ENCODE data around the gene NBL1. TPM values are rescaled to one million over a fixed set of nuclear protein-coding genes. Genes with fewer than 3 reads are reported as not detected.
"Not testable (repeated sequence)": the region's sequence is repeated elsewhere in the genome, so short reads cannot be mapped to it uniquely, and the experiment has no call there.

Gene NBL1
- total RNA-seq, 1 experiment from 2014 or later: not detected

GRCh38 chr1:19629357-19629756 lies 14.8 kb upstream of the NBL1 start:
- no peak overlapping the region for H3K4me2 ChIP-seq (ENCODE audit: low read depth, low read length, poor library complexity, severe bottlenecking)
- no peak overlapping the region for H2AFZ ChIP-seq (ENCODE audit: low read length)
- no peaks in the 10 kb centered on the region for H3K9me3 ChIP-seq (ENCODE audit: low read length)
- H3K27me3 ChIP-seq (ENCODE audit: low read length): no peaks in the 10 kb centered on the region
- no peak for DNase-seq
- H3K79me2 ChIP-seq (ENCODE audit: low read length): no peaks in the 10 kb centered on the region
- no peaks in the 10 kb centered on the region for H3K9me2 ChIP-seq (replicated peaks; ENCODE audit: insufficient read depth, low read length)
- H3K9ac ChIP-seq (ENCODE audit: low read length): no peak overlapping the region
- H3K27ac ChIP-seq (ENCODE audit: low read length): no peak overlapping the region
- 0 out of 2 replicates have a peak, but pooled peaks cover 11% of the 10 kb centered on the region for H4K20me1 ChIP-seq (ENCODE audit: insufficient read depth, low read depth, low read length)
- H3K4me1 ChIP-seq (ENCODE audit: low read length): no peaks in the 10 kb centered on the region
- H3K36me3 ChIP-seq (ENCODE audit: insufficient read depth, low read length): peaks cover 13% of the 10 kb centered on the region; the same call in 1 of the 2 replicates
- no peak overlapping the region for H3K4me3 ChIP-seq (ENCODE audit: low read length)

- H3K9me2 ChIP-seq (replicated peaks; ENCODE audit: insufficient read depth, low read length); H2AFZ ChIP-seq (ENCODE audit: low read length); H3K79me2 ChIP-seq (ENCODE audit: low read length); H3K9ac ChIP-seq (ENCODE audit: low read length); H3K4me3 ChIP-seq (ENCODE audit: low read length); H3K27me3 ChIP-seq (ENCODE audit: low read length); H3K36me3 ChIP-seq (ENCODE audit: insufficient read depth, low read length); H3K4me1 ChIP-seq (ENCODE audit: low read length); H3K4me2 ChIP-seq (ENCODE audit: low read depth, low read length, poor library complexity, severe bottlenecking); DNase-seq; H3K9me3 ChIP-seq (ENCODE audit: low read length); H3K27ac ChIP-seq (ENCODE audit: low read length): not testable (repeated sequence)
- H4K20me1 ChIP-seq (ENCODE audit: insufficient read depth, low read depth, low read length): 0 out of 2 replicates have a peak, but pooled peaks cover 11% of the 10 kb centered on the region
These were observed 13.9 kb upstream of the NBL1 start for GRCh38 chr1:19630192-19630591.

- Histone ChIP-seq H4K20me1 (ENCODE audit: insufficient read depth, low read depth, low read length) (0 out of 2 replicates have a peak, but pooled peaks cover 10% of the 10 kb centered on the region), H3K4me3 (ENCODE audit: low read length) (no peak overlapping the region), H3K4me1 (ENCODE audit: low read length) (no peaks in the 10 kb centered on the region), H3K27ac (ENCODE audit: low read length) (no peak overlapping the region), H3K36me3 (ENCODE audit: insufficient read depth, low read length) (peaks cover 5% of the 10 kb centered on the region; the same call in 1 of the 2 replicates), H3K27me3 (ENCODE audit: low read length) (no peaks in the 10 kb centered on the region), H2AFZ (ENCODE audit: low read length) (no peak overlapping the region), H3K4me2 (ENCODE audit: low read depth, low read length, poor library complexity, severe bottlenecking) (no peak overlapping the region), H3K9me3 (ENCODE audit: low read length) (no peaks in the 10 kb centered on the region), H3K9me2 (replicated peaks; ENCODE audit: insufficient read depth, low read length) (no peaks in the 10 kb centered on the region), H3K9ac (ENCODE audit: low read length) (no peak overlapping the region), H3K79me2 (ENCODE audit: low read length) (no peaks in the 10 kb centered on the region)
- DNase-seq: no peak
These were observed 13.3 kb upstream of the NBL1 start for GRCh38 chr1:19630720-19631395.

- Histone ChIP-seq H3K9me2 (replicated peaks; ENCODE audit: insufficient read depth, low read length) (no peaks in the 10 kb centered on the region), H3K27me3 (ENCODE audit: low read length) (no peaks in the 10 kb centered on the region), H4K20me1 (ENCODE audit: insufficient read depth, low read depth, low read length) (0 out of 2 replicates have a peak, but pooled peaks cover 5% of the 10 kb centered on the region), H3K9ac (ENCODE audit: low read length) (no peak overlapping the region), H3K36me3 (ENCODE audit: insufficient read depth, low read length) (no peaks in the 10 kb centered on the region; the same call in 1 of the 2 replicates), H2AFZ (ENCODE audit: low read length) (no peak overlapping the region), H3K4me1 (ENCODE audit: low read length) (no peaks in the 10 kb centered on the region), H3K79me2 (ENCODE audit: low read length) (no peaks in the 10 kb centered on the region), H3K4me3 (ENCODE audit: low read length) (no peak overlapping the region), H3K4me2 (ENCODE audit: low read depth, low read length, poor library complexity, severe bottlenecking) (no peak overlapping the region), H3K27ac (ENCODE audit: low read length) (no peak overlapping the region), H3K9me3 (ENCODE audit: low read length) (no peaks in the 10 kb centered on the region)
- DNase-seq: no peak
These were observed 11.9 kb upstream of the NBL1 start for GRCh38 chr1:19632211-19632610.

GRCh38 chr1:19633106-19633505 lies 11.0 kb upstream of the NBL1 start:
- Histone ChIP-seq H3K9me2 (replicated peaks; ENCODE audit: insufficient read depth, low read length) (no peaks in the 10 kb centered on the region), H3K27ac (ENCODE audit: low read length) (no peak overlapping the region), H2AFZ (ENCODE audit: low read length) (no peak overlapping the region), H3K9me3 (ENCODE audit: low read length) (no peaks in the 10 kb centered on the region), H3K9ac (ENCODE audit: low read length) (no peak overlapping the region), H3K36me3 (ENCODE audit: insufficient read depth, low read length) (no peaks in the 10 kb centered on the region), H3K4me1 (ENCODE audit: low read length) (no peaks in the 10 kb centered on the region), H3K4me3 (ENCODE audit: low read length) (no peak overlapping the region), H4K20me1 (ENCODE audit: insufficient read depth, low read depth, low read length) (0 out of 2 replicates have a peak, but pooled peaks cover 5% of the 10 kb centered on the region), H3K27me3 (ENCODE audit: low read length) (no peaks in the 10 kb centered on the region), H3K4me2 (ENCODE audit: low read depth, low read length, poor library complexity, severe bottlenecking) (no peak overlapping the region), H3K79me2 (ENCODE audit: low read length) (no peaks in the 10 kb centered on the region)
- DNase-seq: no peak

- not testable (repeated sequence) for H3K36me3 ChIP-seq (ENCODE audit: insufficient read depth, low read length); H4K20me1 ChIP-seq (ENCODE audit: insufficient read depth, low read depth, low read length); H3K79me2 ChIP-seq (ENCODE audit: low read length); H3K9me2 ChIP-seq (replicated peaks; ENCODE audit: insufficient read depth, low read length); H3K4me2 ChIP-seq (ENCODE audit: low read depth, low read length, poor library complexity, severe bottlenecking); H3K27ac ChIP-seq (ENCODE audit: low read length); H3K9me3 ChIP-seq (ENCODE audit: low read length); H3K4me3 ChIP-seq (ENCODE audit: low read length); H3K4me1 ChIP-seq (ENCODE audit: low read length); H3K27me3 ChIP-seq (ENCODE audit: low read length); H3K9ac ChIP-seq (ENCODE audit: low read length); H2AFZ ChIP-seq (ENCODE audit: low read length); DNase-seq
These were observed 9.0 kb upstream of the NBL1 start for GRCh38 chr1:19635064-19635463.

- no peak overlapping the region for H2AFZ ChIP-seq (ENCODE audit: low read length)
- no peaks in the 10 kb centered on the region for H3K36me3 ChIP-seq (ENCODE audit: insufficient read depth, low read length)
- H3K27ac ChIP-seq (ENCODE audit: low read length): no peak overlapping the region
- no peak for DNase-seq
- H3K9ac ChIP-seq (ENCODE audit: low read length): no peak overlapping the region
- no peaks in the 10 kb centered on the region for H3K9me2 ChIP-seq (replicated peaks; ENCODE audit: insufficient read depth, low read length)
- no peaks in the 10 kb centered on the region for H3K27me3 ChIP-seq (ENCODE audit: low read length)
- H4K20me1 ChIP-seq (ENCODE audit: insufficient read depth, low read depth, low read length): 0 out of 2 replicates have a peak, but pooled peaks cover 2% of the 10 kb centered on the region
- no peaks in the 10 kb centered on the region for H3K4me1 ChIP-seq (ENCODE audit: low read length)
- no peak overlapping the region for H3K4me2 ChIP-seq (ENCODE audit: low read depth, low read length, poor library complexity, severe bottlenecking)
- no peak overlapping the region for H3K4me3 ChIP-seq (ENCODE audit: low read length)
- H3K79me2 ChIP-seq (ENCODE audit: low read length): no peaks in the 10 kb centered on the region
- H3K9me3 ChIP-seq (ENCODE audit: low read length): no peaks in the 10 kb centered on the region
These were observed 8.5 kb upstream of the NBL1 start for GRCh38 chr1:19635646-19636045.

GRCh38 chr1:19636065-19636464 lies 8.0 kb upstream of the NBL1 start:
- no peak overlapping the region for H3K9ac ChIP-seq (ENCODE audit: low read length)
- H3K4me3 ChIP-seq (ENCODE audit: low read length): no peak overlapping the region
- H3K27ac ChIP-seq (ENCODE audit: low read length): no peak overlapping the region
- DNase-seq: no peak
- H3K79me2 ChIP-seq (ENCODE audit: low read length): no peaks in the 10 kb centered on the region
- H2AFZ ChIP-seq (ENCODE audit: low read length): no peak overlapping the region
- no peaks in the 10 kb centered on the region for H3K9me2 ChIP-seq (replicated peaks; ENCODE audit: insufficient read depth, low read length)
- H4K20me1 ChIP-seq (ENCODE audit: insufficient read depth, low read depth, low read length): no peaks in the 10 kb centered on the region
- no peaks in the 10 kb centered on the region for H3K36me3 ChIP-seq (ENCODE audit: insufficient read depth, low read length)
- no peaks in the 10 kb centered on the region for H3K9me3 ChIP-seq (ENCODE audit: low read length)
- no peaks in the 10 kb centered on the region for H3K27me3 ChIP-seq (ENCODE audit: low read length)
- H3K4me1 ChIP-seq (ENCODE audit: low read length): no peaks in the 10 kb centered on the region
- H3K4me2 ChIP-seq (ENCODE audit: low read depth, low read length, poor library complexity, severe bottlenecking): no peak overlapping the region
